ENCODE measurements around the gene SLC66A1.

- TF ChIP-seq, protein P1, sequence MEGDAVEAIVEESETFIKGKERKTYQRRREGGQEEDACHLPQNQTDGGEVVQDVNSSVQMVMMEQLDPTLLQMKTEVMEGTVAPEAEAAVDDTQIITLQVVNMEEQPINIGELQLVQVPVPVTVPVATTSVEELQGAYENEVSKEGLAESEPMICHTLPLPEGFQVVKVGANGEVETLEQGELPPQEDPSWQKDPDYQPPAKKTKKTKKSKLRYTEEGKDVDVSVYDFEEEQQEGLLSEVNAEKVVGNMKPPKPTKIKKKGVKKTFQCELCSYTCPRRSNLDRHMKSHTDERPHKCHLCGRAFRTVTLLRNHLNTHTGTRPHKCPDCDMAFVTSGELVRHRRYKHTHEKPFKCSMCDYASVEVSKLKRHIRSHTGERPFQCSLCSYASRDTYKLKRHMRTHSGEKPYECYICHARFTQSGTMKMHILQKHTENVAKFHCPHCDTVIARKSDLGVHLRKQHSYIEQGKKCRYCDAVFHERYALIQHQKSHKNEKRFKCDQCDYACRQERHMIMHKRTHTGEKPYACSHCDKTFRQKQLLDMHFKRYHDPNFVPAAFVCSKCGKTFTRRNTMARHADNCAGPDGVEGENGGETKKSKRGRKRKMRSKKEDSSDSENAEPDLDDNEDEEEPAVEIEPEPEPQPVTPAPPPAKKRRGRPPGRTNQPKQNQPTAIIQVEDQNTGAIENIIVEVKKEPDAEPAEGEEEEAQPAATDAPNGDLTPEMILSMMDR (IDR thresholded peaks at IDR 0.05): no peak
- TF ChIP-seq POLR2A (IDR thresholded peaks at IDR 0.05): no peak
Observed at GRCh38 chr1:19370453-19371170, 58.5 kb downstream of the SLC66A1 start.
